Stimulated activated CD4-positive, alpha-beta T cell treated with anti-CD3 and anti-CD28 coated beads, Interleukin-15, amount 100 ng/mL, for 1 hour (primary cell): ENCODE measurements around the gene TMEM179.

Experiments used
- DNase-seq, 2 donors: peaks; one replicate each; pipeline ENCODE4 v3.0.0-alpha.2; 2020; ENCODE audit warnings: low read depth in 1 of 2, low spot score in 1 of 2

TMEM179 gene

GRCh38 chr14:104573930-104574329 is 30.6 kb downstream of the TMEM179 start:
- DNase-seq, result no peak

GRCh38 chr14:104572668-104573067 is 31.9 kb downstream of the TMEM179 start:
- no peak for DNase-seq

- DNase-seq, result no peak
Measured at GRCh38 chr14:104572024-104572626, 32.4 kb downstream of the TMEM179 start.

- DNase-seq, result no peak
Measured at GRCh38 chr14:104571246-104571645, 33.3 kb downstream of the TMEM179 start.

GRCh38 chr14:104569435-104569834 is 35.1 kb downstream of the TMEM179 start:
- DNase-seq, result no peak

GRCh38 chr14:104568620-104569019 is 36.0 kb downstream of the TMEM179 start:
- DNase-seq, result no peak

- no peak for DNase-seq
Measured at GRCh38 chr14:104567957-104568225, 36.7 kb downstream of the TMEM179 start.

GRCh38 chr14:104567141-104567956 is 37.2 kb downstream of the TMEM179 start:
- no peak for DNase-seq

GRCh38 chr14:104564744-104565679 is 39.6 kb downstream of the TMEM179 start:
- DNase-seq, result no peak

- DNase-seq, result peak; percentile 45 to 54
Measured at GRCh38 chr14:104563742-104564615, 40.6 kb downstream of the TMEM179 start.

- no peak for DNase-seq
Measured at GRCh38 chr14:104563191-104563741, 41.3 kb downstream of the TMEM179 start.

GRCh38 chr14:104562606-104563005 is 42.0 kb downstream of the TMEM179 start:
- no peak for DNase-seq

GRCh38 chr14:104561632-104562495 is 42.7 kb downstream of the TMEM179 start:
- no peak for DNase-seq

- no peak for DNase-seq
Measured at GRCh38 chr14:104561124-104561557, 43.4 kb downstream of the TMEM179 start.

- DNase-seq, result no peak
Measured at GRCh38 chr14:104560586-104560945, 44.0 kb downstream of the TMEM179 start.

GRCh38 chr14:104559804-104560585 is 44.6 kb downstream of the TMEM179 start:
- DNase-seq, result no peak

GRCh38 chr14:104559028-104559803 is 45.4 kb downstream of the TMEM179 start:
- no peak for DNase-seq
